Esophagus squamous epithelium (tissue), 5 donors: Measurements from ENCODE around the gene CEP295NL. TPM values are rescaled to one million over a fixed set of nuclear protein-coding genes. Genes with fewer than 3 reads are reported as not detected.

Source experiments
- DNase-seq: peaks from one replicate; lab custom pipeline; 2025; lab: John Stamatoyannopoulos, UW
- H3K27ac ChIP-seq, 4 donors: fragments of 200-600 bp; sonication (generic); one replicate each; pipeline ENCODE4 v1.5.1; 2016 to 2019; ENCODE audit warnings: mild to moderate bottlenecking in 1 of 4
- H3K27me3 ChIP-seq, 4 donors: fragments of 200-600 bp; sonication (generic); 1 replicate in 3 of 4; 2 replicates in 1 of 4; pipeline versions ENCODE4 v1.5.1 to v1.6.0; 2017 to 2021; ENCODE audit warnings: antibody characterized with exemption in 1 of 4
- H3K36me3 ChIP-seq, 3 donors: fragments of 200-600 bp; sonication (generic); one replicate each; pipeline ENCODE4 v1.5.1; 2016 to 2019
- H3K4me1 ChIP-seq, 3 donors: fragments of 200-600 bp; sonication (generic); one replicate each; pipeline ENCODE4 v1.5.1; 2017 to 2019
- H3K4me3 ChIP-seq, 4 donors: fragments of 200-600 bp; sonication (generic); 1 replicate in 3 of 4; 2 replicates in 1 of 4; pipeline ENCODE4 v1.5.1; 2016 to 2019; ENCODE audit warnings: mild to moderate bottlenecking in 2 of 4, moderate library complexity in 1 of 4
- H3K9me3 ChIP-seq, 3 donors: fragments of 200-600 bp; sonication (generic); one replicate each; pipeline ENCODE4 v1.5.1; 2016 to 2019
- CTCF ChIP-seq, 6 experiments: fragments of 450-650 bp in 4 of 6; fragments of 200-600 bp in 2 of 6; sonication (generic) in 2 of 6; IDR thresholded peaks; one replicate each; pipeline ENCODE4 v1.5.1; 2016 to 2019; ENCODE audit warnings: antibody characterized with exemption in 6 of 6, mild to moderate bottlenecking in 4 of 6, moderate library complexity in 4 of 6
- POLR2A ChIP-seq, 4 donors: fragments of 450-650 bp; IDR thresholded peaks; one replicate each; pipeline ENCODE4 v1.6.1; 2017; ENCODE audit warnings: antibody characterized with exemption in 4 of 4, mild to moderate bottlenecking in 4 of 4, moderate library complexity in 3 of 4
- WGBS, 2 donors: methylation state at CpG; one replicate each; pipeline ENCODE4 v1.1.5; 2018; 5-methylcytosine and 5-hydroxymethylcytosine counted together
- intact Hi-C: fragments of 100-400 bp; cut with DNase I; formaldehyde crosslinking; loops from one replicate; pipeline ENCODE4 v1.15.0; 2022
- total RNA-seq, 4 donors: library from RNA; depleted of rRNA; stranded (reverse); fragments of >200 nt; gene quantifications; one replicate each; pipeline ENCODE4 v1.1.0, GENCODE V29; 2016
- donor health status: DM: yes; HTN: yes; CAD: no.

CEP295NL gene
- total RNA-seq, 4 donors from 2014 or later = 0.42 to 6.9 (median 1.1) TPM

- peaks cover 0 to 5% (median 0%) of the 10 kb centered on the region in 3 donors for H3K36me3 ChIP-seq
- intact Hi-C loops = no loop called here
- WGBS, 2 donors = 74 to 83% methylated on average over 5 to 10 of the region's 34 CpGs
- no peak for DNase-seq
- no peaks in the 10 kb centered on the region for H3K27me3 ChIP-seq
- no peak for TF ChIP-seq POLR2A (IDR thresholded peaks at IDR 0.05)
- TF ChIP-seq CTCF (IDR thresholded peaks at IDR 0.05) = no peak
- H3K9me3 ChIP-seq = no peaks in the 10 kb centered on the region
- H3K27ac ChIP-seq = peak overlapping the region in 3 of 4 donors; percentile 52 to 62 (median 61)
- H3K4me3 ChIP-seq = no peak overlapping the region
- H3K4me1 ChIP-seq = peaks cover 9 to 81% (median 60%) of the 10 kb centered on the region in 3 donors
Observed at GRCh38 chr17:78896834-78897663, 6.0 kb downstream of the CEP295NL start.

- 70 to 78% methylated on average over 8 to 9 of the region's 20 CpGs for WGBS, 2 donors
- H3K36me3 ChIP-seq = peaks cover 0 to 5% (median 0%) of the 10 kb centered on the region in 3 donors
- H3K27ac ChIP-seq = peak overlapping the region in 3 of 4 donors; percentile 52 to 62 (median 61)
- H3K9me3 ChIP-seq = no peaks in the 10 kb centered on the region
- TF ChIP-seq CTCF (IDR thresholded peaks at IDR 0.05) (no peak), POLR2A (IDR thresholded peaks at IDR 0.05) (no peak)
- no peak for DNase-seq
- intact Hi-C loops = no loop called here
- no peaks in the 10 kb centered on the region for H3K27me3 ChIP-seq
- H3K4me1 ChIP-seq = peaks cover 9 to 89% (median 68%) of the 10 kb centered on the region in 3 donors
- no peak overlapping the region for H3K4me3 ChIP-seq
Observed at GRCh38 chr17:78896091-78896833, 6.7 kb downstream of the CEP295NL start.

- peaks cover 9 to 99% (median 74%) of the 10 kb centered on the region in 3 donors for H3K4me1 ChIP-seq
- WGBS, 2 donors = 44 to 54% methylated on average over 5 of the region's 5 CpGs
Observed at GRCh38 chr17:78895322-78895721, 7.7 kb downstream of the CEP295NL start.

GRCh38 chr17:78893684-78894083 lies 9.3 kb downstream of the CEP295NL start:
- Histone ChIP-seq H3K9me3 (no peaks in the 10 kb centered on the region), H3K4me1 (peaks cover 9 to 100% (median 77%) of the 10 kb centered on the region in 3 donors), H3K27ac (no peak overlapping the region), H3K27me3 (no peaks in the 10 kb centered on the region), H3K4me3 (no peak overlapping the region), H3K36me3 (no peaks in the 10 kb centered on the region)
- TF ChIP-seq CTCF (IDR thresholded peaks at IDR 0.05) (no peak), POLR2A (IDR thresholded peaks at IDR 0.05) (no peak)
- intact Hi-C loops = no loop called here
- no peak for DNase-seq
- WGBS, 2 donors = 17% methylated on average over 4 of the region's 4 CpGs

More at GRCh38 chr17:78895322-78895721, 7.7 kb downstream of the CEP295NL start:
- H3K36me3 ChIP-seq = no peaks in the 10 kb centered on the region
- no peaks in the 10 kb centered on the region for H3K27me3 ChIP-seq
- TF ChIP-seq CTCF (IDR thresholded peaks at IDR 0.05) = no peak
- TF ChIP-seq POLR2A (IDR thresholded peaks at IDR 0.05) = no peak
- H3K9me3 ChIP-seq = no peaks in the 10 kb centered on the region
- peak overlapping the region in 3 of 4 donors; percentile 52 to 62 (median 61) for H3K27ac ChIP-seq
- DNase-seq = no peak
- intact Hi-C loops = no loop called here
- H3K4me3 ChIP-seq = no peak overlapping the region
